OCI-M1 (cell line): ENCODE data around the gene ACOT11.
"Not testable (repeated sequence)": the region's sequence is repeated elsewhere in the genome, so short reads cannot be mapped to it uniquely, and the experiment has no call there.

Experiments
- DNase-seq: peaks from one replicate; lab custom pipeline; 2025; lab: John Stamatoyannopoulos, UW

ACOT11 gene

GRCh38 chr1:54547601-54548388 is at the start of gene ACOT11:
TSS of gene ACOT11 (plus strand) at chr1:54548228. CDS start at chr1:54548310, 82 bp downstream.
- no peak for DNase-seq

DNA sequence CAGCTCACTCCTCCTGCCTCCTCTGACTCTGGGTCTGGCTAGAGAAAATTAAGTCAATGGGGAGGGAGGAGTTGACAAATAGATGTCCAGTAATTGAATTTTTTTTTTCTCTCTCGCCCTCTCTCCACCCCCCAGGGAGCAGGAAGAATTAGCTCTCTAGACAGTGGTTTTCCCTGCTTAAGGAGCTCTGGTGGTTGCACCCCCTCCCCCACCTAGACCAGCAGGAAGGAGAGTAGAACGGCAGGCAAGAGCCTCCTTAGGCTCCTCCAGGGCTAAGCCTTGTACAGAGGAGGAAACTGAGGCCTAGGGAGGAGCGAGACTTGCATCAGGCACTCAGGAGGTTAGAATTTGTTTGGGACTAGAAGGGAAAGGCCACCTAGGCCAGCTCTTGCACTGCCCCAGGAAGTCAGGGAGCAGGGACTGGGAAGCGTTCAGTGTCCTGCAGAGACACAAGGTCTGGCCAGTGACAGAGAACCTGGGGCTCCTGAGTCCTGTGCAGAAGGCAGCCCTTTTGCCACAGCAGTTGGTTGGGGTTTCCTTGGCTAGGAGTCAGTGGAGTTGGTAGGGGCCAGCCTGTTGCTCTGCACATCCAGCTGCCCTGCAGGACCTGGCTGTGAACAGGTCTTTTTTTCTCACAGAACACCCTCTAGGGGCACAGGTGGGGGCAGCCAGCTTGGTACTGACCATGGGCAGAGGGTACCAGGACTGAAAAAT is 49.5 kb upstream of the ACOT11 start:
- no peak for DNase-seq

DNA sequence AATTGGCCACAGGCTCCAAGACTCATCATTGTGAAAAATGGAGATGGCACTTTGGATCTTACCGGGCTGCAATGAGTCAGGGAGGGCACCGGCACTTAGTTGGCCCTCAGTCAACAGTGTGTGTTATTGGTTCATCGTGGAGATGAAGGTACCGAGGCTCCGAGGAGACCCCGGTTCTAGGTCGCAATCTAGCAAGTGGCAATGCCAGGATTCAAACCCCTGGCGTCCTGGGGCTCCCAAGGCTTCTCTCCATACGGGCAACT is 49.0 kb upstream of the ACOT11 start:
- DNase-seq: no peak

- DNase-seq: peak; percentile 55
Measured at GRCh38 chr1:54499360-54500106, 48.5 kb upstream of the ACOT11 start.

GRCh38 chr1:54500107-54500431 is 48.0 kb upstream of the ACOT11 start:
- no peak for DNase-seq

- DNase-seq: no peak
Measured at GRCh38 chr1:54501849-54502248, 46.2 kb upstream of the ACOT11 start.

DNA sequence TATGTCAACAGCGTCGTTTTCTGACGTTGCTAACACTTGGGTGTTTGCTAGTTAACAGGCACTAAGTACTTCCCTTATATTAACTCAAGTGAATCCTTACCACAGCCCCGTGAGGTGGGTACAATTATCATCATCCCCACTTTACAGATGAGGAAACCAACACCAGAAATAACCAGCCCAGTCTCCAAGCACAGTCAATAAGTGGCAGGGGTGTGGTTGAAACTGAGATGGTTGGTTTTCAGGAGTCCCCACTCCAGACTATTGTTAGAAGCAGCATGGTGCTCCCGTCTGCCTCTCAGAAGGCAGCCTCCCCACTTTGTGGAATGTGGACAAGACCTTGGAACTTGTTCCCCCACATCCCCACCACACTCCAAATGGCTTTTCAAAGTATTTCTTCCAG is 45.7 kb upstream of the ACOT11 start:
- no peak for DNase-seq

GRCh38 chr1:54506594-54506993 is 41.4 kb upstream of the ACOT11 start:
- no peak for DNase-seq

- no peak for DNase-seq
Measured at GRCh38 chr1:54507033-54507870, 40.8 kb upstream of the ACOT11 start.

- peak; percentile 22 for DNase-seq
Measured at GRCh38 chr1:54510715-54511270, 37.2 kb upstream of the ACOT11 start.

DNA sequence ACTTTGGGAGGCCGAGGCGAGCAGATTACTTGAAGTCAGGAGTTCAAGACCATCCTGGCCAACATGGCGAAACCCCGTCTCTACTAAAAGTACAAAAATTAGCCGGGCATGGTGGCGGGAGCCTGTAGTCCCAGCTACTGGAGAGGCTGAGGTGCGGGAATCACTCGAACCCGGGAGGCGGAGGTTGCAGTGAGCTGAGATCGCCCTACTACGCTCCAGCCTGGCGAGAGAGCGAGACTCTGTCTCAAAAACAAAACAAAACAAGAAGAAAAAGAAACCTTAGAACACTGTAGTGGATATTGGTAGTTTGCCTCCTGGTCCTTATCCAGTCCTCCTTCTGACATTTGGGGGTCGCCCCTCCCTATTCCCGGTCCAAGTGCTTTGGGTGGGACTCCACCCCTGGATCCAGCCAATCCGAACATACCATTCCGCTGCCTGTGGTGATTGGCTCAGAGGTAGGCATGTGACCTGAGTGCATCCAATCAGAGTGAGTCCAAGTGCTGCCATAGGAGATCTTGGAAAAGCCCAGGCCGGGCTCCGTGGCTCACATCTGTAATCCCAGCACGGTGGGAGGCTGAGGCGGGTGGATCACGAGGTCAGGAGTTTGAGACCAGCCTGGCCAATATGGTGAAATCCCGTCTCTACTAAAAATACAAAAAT is 34.0 kb upstream of the ACOT11 start:
- not testable (repeated sequence) for DNase-seq

GRCh38 chr1:54516249-54516920 is 31.6 kb upstream of the ACOT11 start:
- DNase-seq: no peak

- DNase-seq: no peak
Measured at GRCh38 chr1:54517496-54517895, 30.5 kb upstream of the ACOT11 start.

DNA sequence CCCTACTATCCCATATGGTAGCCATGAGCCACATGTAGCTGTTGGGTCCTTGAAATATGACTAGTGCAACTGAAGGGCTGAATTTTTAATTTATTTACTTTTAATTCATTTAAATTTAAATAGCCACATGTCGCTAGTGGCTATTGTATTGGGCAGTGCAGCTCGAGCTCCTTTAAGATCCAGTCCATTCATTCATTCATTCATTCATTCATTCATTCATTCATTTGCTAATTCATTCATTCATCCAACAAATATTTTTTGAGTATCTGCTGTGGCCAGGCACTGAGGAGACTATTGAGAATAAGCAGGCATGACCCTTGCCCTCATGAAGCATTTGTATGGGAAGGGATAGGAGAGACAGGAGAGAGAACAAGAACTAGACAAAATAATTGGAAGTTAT is 29.5 kb upstream of the ACOT11 start:
- DNase-seq: no peak

- DNase-seq: no peak
Measured at GRCh38 chr1:54519709-54520108, 28.3 kb upstream of the ACOT11 start.

DNA sequence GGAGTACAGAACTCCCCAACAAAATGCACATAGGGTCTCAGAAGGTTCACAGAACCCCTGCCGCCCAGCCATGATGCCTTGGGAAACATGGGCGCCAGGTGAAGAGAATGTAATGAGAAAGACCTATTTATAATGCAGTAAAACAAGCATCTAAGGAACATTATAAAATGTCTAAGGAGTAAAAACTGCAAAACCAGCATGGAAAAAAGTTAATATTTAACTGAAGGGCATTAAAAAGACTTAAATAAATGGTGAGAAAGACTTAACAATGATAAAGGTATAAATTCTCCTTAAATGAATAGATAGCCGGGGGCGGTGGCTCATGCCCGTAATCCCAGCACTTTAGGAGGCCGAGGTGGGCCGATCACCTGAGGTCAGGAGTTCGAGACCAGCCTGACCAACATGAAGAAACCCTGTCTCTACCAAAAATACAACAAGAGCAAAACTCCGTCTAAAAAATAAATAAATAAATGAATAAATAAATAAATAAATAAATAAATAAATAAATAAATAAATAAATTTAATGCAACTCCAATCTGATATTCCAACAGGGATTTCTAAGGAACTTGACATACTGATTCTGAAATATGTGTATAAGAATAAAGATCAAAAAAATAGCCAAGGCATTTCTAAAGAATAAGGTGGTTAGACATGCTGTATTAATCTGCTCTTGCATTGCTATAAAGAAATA is 27.3 kb upstream of the ACOT11 start:
- DNase-seq: no peak

DNA sequence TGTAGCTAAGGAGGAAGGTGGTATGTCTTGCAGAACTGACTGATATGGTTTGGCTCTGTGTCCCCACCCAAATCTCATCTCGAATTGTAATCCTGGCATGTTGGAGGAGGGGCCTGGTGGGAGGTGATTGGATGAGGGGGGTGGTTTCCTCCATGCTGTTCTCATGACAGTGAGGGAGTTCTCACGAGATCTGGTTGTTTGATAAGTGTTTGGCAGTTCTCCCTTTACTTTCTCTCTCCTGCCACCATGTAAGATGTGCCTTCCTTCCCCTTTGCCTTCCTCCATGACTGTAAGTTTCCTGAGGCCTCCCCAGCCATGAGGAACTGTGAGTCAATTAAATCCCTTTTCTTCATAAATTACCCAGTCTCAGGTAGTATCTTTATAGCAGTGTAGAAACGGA is 21.5 kb upstream of the ACOT11 start:
- not testable (repeated sequence) for DNase-seq

DNA sequence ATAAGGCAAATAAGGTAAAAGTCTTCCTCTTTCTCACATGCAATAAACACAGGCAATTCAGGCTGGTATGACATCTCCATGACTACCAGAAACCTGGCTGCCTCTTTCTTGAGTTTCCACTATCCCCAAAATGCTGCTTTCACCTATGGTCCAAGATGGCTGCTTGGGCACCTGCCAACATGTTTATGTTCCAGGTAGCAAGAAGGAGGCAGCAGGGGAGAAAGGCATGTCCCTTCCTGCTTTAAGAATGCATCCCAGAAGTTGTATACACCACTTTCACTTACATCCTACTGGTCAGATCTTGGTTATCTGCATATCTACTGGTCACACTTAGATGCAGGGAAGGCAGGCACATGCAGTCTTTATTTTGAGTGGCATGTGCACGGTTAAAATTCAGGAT is 19.4 kb upstream of the ACOT11 start:
- DNase-seq: no peak

DNA sequence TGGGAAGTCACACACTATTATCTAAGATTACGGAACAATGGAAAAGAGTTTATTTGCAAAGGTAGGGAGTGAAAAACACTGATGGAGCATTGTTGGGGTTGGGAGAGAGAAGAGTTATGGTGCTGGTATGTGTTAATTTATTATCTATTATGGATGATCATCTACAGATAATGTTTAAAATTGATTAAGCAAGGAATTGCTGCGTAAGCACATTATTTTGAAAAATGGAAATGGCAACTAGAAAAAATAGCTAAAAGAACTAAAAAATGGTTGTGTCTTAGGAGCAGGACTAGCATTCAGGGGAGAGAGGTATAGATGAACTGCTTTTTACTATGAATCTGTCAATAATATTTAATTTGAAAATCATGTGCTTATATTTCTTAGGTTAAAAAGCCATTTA is 16.0 kb upstream of the ACOT11 start:
- DNase-seq: no peak

GRCh38 chr1:54536656-54537055 is 11.4 kb upstream of the ACOT11 start:
- DNase-seq: not testable (repeated sequence)
